ENCODE results near the gene NTPCR. TPM values are rescaled to one million over a fixed set of nuclear protein-coding genes. Genes with fewer than 3 reads are reported as not detected.
A peak's percentile ranks its signal among the peaks of the same experiment; 100 is the strongest.

The NTPCR gene
- total RNA-seq, 6 experiments from 2014 or later = 25.5 to 31.8 (median 28.2) TPM

- no peaks in the 10 kb centered on the region; the same call in 1 of the 2 replicates for H3K27me3 Mint-ChIP-seq (ENCODE audit: insufficient read depth)
- no peak overlapping the region for H3K27ac Mint-ChIP-seq
- H3K9me3 Mint-ChIP-seq = peaks cover 6% of the 10 kb centered on the region; the same call in 1 of the 2 replicates
- TF ChIP-seq CTCF (IDR thresholded peaks at IDR 0.05) = no peak
- H3K4me3 Mint-ChIP-seq = no peak overlapping the region
- DNase-seq = no peak
- peaks cover 4% of the 10 kb centered on the region for H3K36me3 Mint-ChIP-seq (ENCODE audit: low read depth)
- peaks cover 42% of the 10 kb centered on the region for H3K4me1 Mint-ChIP-seq (ENCODE audit: low read depth)
These were observed 56.1 kb downstream of the NTPCR start for GRCh38 chr1:233006541-233006973.

DNA sequence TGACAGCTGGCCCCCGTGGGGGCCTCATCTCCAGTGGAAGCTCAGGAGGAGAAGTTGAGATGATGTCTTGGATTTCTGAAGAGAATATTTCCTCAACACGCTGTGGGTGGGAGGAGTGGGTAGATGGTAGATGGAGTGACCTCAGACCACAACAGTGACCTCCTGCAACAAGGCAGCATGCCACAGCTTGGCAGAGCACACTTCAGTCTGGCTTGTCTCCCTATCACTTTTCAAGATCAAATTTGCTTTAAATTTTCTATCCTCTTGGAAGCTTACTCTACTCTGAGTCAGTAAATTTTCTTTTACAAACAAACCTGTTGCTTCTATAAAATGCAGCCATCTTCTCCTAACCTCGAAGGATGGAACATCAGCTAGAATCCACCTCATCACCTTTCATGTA lies 59.7 kb downstream of the NTPCR start:
- Mint-ChIP-seq H3K27ac (no peak overlapping the region), H3K4me3 (no peak overlapping the region), H3K36me3 (ENCODE audit: low read depth) (peaks cover 30% of the 10 kb centered on the region), H3K4me1 (ENCODE audit: low read depth) (peaks cover 37% of the 10 kb centered on the region), H3K9me3 (no peaks in the 10 kb centered on the region), H3K27me3 (ENCODE audit: insufficient read depth) (peaks cover 4% of the 10 kb centered on the region; the same call in 1 of the 2 replicates)
- peak; percentile 33 for DNase-seq
- TF ChIP-seq CTCF (IDR thresholded peaks at IDR 0.05) = no peak

DNA sequence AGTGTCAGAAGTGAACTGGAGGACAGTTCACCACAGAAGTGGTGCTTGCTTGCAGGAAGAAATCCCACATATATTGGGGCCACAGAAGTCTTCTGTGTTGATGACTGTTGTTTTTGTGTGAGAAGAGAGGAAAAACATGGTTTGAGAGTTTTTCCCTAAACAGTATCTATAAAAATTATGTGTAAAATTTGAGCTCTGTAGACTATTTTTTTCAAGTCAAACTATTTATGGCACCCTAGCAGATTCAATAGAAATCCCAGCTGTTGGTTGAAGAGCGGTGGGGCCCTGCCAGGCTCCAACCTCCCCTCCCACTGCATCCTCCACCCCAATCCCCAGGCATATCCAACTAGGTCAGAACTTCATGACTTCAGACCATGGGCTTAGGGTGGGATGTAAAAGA lies 61.6 kb downstream of the NTPCR start:
- Mint-ChIP-seq H3K4me3 (no peak overlapping the region), H3K36me3 (ENCODE audit: low read depth) (peaks cover 30% of the 10 kb centered on the region), H3K27me3 (ENCODE audit: insufficient read depth) (peaks cover 4% of the 10 kb centered on the region; the same call in 1 of the 2 replicates), H3K4me1 (ENCODE audit: low read depth) (peaks cover 18% of the 10 kb centered on the region), H3K27ac (no peak overlapping the region), H3K9me3 (no peaks in the 10 kb centered on the region)
- no peak for TF ChIP-seq CTCF (IDR thresholded peaks at IDR 0.05)
- no peak for DNase-seq

- Mint-ChIP-seq H3K9me3 (no peaks in the 10 kb centered on the region), H3K27me3 (ENCODE audit: insufficient read depth) (peaks cover 4% of the 10 kb centered on the region; the same call in 1 of the 2 replicates), H3K36me3 (ENCODE audit: low read depth) (peaks cover 30% of the 10 kb centered on the region), H3K27ac (no peak overlapping the region), H3K4me3 (no peak overlapping the region), H3K4me1 (ENCODE audit: low read depth) (peaks cover under 1% of the 10 kb centered on the region; the same call in 1 of the 2 replicates)
- DNase-seq = no peak
- TF ChIP-seq CTCF (IDR thresholded peaks at IDR 0.05) = no peak
These were observed 65.6 kb downstream of the NTPCR start for GRCh38 chr1:233015965-233016364.

DNA sequence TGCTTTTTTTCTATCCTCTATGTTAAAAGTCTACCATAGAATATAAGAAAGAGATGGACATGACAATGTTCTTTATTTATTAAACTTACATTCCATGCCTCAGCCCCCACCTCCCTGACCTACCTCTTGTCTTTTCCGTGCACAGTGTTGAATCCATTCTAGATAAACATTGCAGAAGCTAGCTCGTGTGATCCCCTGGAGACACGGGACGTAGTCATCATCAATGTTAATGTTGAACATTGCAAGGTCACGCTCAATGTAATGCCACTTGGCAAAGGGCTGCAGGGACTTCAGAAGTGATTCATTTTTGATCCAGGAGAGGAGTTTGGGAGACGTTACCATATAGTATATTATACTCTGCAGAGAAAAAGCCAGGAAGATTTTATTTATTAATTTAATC lies 66.4 kb downstream of the NTPCR start:
- Mint-ChIP-seq H3K36me3 (ENCODE audit: low read depth) (peaks cover 28% of the 10 kb centered on the region), H3K27ac (no peak overlapping the region), H3K4me1 (ENCODE audit: low read depth) (no peaks in the 10 kb centered on the region), H3K4me3 (no peak overlapping the region), H3K27me3 (ENCODE audit: insufficient read depth) (peaks cover 4% of the 10 kb centered on the region; the same call in 1 of the 2 replicates), H3K9me3 (no peaks in the 10 kb centered on the region)
- no peak for TF ChIP-seq CTCF (IDR thresholded peaks at IDR 0.05)
- no peak for DNase-seq
